Brain pericyte (primary cell): ENCODE measurements around the gene RNF213.

Source experiments
- DNase-seq: peaks from one replicate; pipeline ENCODE4 v3.0.0-alpha.2; 2012; ENCODE audit warnings: low read depth, low spot score

The RNF213 gene

GRCh38 chr17:80431246-80432195 is 170.9 kb downstream of the RNF213 start:
- DNase-seq: no peak

- no peak for DNase-seq
Observed at GRCh38 chr17:80432350-80432955, 171.8 kb downstream of the RNF213 start.

- DNase-seq: no peak
Observed at GRCh38 chr17:80432961-80433550, 172.4 kb downstream of the RNF213 start.

GRCh38 chr17:80433916-80434666 is 173.4 kb downstream of the RNF213 start:
- DNase-seq: no peak

- DNase-seq: no peak
Observed at GRCh38 chr17:80437532-80437931, 176.9 kb downstream of the RNF213 start.

GRCh38 chr17:80438806-80439205 is 178.2 kb downstream of the RNF213 start:
- no peak for DNase-seq

- DNase-seq: no peak
Observed at GRCh38 chr17:80439499-80439898, 178.8 kb downstream of the RNF213 start.

GRCh38 chr17:80441133-80441578 is 180.5 kb downstream of the RNF213 start:
- DNase-seq: no peak

GRCh38 chr17:80441598-80442322 is 181.1 kb downstream of the RNF213 start:
- DNase-seq: no peak

- no peak for DNase-seq
Observed at GRCh38 chr17:80442323-80442659, 181.6 kb downstream of the RNF213 start.

- DNase-seq: no peak
Observed at GRCh38 chr17:80442764-80443163, 182.1 kb downstream of the RNF213 start.

- no peak for DNase-seq
Observed at GRCh38 chr17:80443498-80443897, 182.8 kb downstream of the RNF213 start.

GRCh38 chr17:80443916-80444643 is 183.4 kb downstream of the RNF213 start:
- no peak for DNase-seq

GRCh38 chr17:80444644-80444979 is 184.0 kb downstream of the RNF213 start:
- no peak for DNase-seq

- no peak for DNase-seq
Observed at GRCh38 chr17:80445007-80445725, 184.5 kb downstream of the RNF213 start.

- no peak for DNase-seq
Observed at GRCh38 chr17:80445726-80446110, 185.1 kb downstream of the RNF213 start.

GRCh38 chr17:80446645-80447405 is 186.2 kb downstream of the RNF213 start:
- no peak for DNase-seq

- DNase-seq: no peak
Observed at GRCh38 chr17:80447790-80448189, 187.1 kb downstream of the RNF213 start.
